Activated CD4-positive, alpha-beta T cell treated with anti-CD3 and anti-CD28 coated beads, Interleukin-2, amount 50 U/mL, for 48 hours (primary cell): ENCODE results near the gene DENND4B.
"Not testable (repeated sequence)": the region's sequence is repeated elsewhere in the genome, so short reads cannot be mapped to it uniquely, and the experiment has no call there.

Experiments
- DNase-seq, 2 experiments: peaks; one replicate each; pipeline ENCODE4 v3.0.0-alpha.2; 2020

Gene DENND4B

DNA sequence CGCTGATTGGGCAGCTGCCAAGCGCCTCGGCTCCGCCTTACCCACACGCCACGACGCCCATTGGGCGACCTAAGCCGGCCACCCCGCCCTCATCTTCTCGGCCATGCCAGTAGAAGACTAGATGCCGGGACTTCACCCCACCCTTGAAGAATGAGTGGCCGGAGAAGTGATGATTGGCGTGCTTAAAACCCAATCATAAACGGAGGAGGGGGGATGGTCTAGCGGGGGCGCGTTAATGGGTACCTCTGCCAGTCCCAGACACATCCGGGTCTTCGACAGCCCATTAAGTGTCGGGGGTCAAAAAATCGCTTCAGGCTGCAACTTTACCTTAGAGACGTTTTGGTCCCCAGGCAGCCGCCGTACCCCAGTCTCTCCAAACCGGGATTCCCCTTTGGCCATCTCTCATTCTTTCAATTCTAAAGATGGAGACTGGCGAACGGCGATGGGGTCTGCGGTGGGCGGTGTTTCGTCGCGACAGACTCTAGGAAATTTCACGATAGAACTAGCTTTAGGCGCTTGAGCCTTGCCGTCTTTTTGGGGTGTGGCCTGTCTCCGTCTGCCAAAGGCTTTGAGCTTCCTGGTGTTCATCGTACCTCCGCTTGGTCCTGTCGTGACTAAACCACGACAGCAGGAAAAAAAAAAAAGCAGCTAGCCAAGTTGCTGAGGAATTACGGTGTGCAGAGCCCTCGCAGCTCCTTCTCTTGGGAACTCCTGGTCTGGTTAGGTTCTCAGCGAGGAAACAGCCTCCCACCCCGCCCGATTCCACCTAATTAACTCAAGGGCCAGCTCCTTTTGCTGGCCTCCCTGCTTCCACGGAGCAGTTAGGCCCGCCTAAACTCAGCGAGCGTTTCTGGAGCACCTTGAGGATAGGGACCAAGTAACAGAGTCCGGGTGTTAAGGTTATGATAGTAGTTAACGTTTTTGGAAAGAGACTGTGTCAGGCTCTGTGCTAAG, 23.3 kb downstream of the DENND4B start, which contains the start of gene GATAD2B:
TSS of gene GATAD2B (minus strand) at position 1 of the 954 bp plus-strand sequence. CDS start 94,625 bp downstream, outside the sequence.
- DNase-seq, result peak; percentile 98 to 99

DNA sequence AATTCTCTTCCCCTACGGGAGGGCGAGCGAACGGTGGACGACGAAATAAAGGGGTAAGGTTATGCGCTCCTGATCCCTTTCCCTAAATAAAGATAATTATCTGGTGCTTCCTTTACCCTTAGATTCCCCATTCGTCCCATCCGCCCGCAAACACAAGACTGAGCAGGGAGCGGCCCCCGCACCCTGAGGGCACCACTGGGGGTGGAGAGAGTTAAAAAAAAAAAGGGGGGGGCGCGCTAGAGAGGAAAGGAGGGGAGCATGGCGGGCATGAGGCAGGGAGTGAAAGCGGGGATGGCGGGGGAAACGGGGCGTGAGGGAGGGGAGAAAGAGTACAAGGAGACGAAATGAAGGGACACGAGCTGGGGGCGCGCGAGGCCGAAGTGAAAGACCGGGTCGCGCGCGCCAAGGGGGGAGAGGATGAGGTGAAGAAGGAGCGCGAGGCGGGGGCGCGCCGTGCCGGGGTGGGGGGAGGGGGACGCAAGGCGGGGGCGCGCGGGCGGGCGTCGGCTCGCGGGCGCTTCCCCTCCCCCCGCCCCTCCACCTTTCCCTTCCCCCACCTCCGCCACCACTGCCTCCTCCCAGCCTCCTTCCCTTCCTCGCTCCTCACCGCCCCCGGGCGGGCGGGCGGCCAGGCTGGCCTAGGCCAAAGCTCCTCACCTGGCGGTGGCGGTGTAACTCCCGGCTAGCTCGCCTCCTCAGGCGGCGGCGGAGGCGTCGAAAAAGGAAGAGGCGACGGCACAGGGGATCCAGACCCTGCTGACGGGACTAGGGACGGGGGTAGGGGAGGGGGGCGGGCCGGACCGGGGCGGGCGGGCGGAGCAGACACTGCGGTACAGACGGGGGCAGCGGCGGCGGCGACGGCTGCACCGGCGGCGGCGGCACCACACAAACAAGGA, 24.2 kb downstream of the DENND4B start:
- peak; percentile 69 to 75 for DNase-seq

DNA sequence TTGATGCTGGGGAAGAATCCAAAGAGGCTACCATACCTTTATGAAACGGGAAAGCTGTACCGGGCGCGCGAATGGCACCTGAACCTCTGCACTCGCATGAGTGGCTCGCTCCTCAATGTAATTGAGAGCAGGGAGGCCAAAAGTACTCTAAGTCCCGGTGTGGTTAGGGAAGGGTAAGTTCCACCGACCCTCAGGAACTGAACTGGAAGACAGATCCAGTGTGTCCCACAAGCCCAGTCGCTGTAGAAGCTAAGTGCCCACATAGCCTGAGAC, 24.8 kb downstream of the DENND4B start:
- peak in 1 of 2 experiments; percentile 35 for DNase-seq

DNA sequence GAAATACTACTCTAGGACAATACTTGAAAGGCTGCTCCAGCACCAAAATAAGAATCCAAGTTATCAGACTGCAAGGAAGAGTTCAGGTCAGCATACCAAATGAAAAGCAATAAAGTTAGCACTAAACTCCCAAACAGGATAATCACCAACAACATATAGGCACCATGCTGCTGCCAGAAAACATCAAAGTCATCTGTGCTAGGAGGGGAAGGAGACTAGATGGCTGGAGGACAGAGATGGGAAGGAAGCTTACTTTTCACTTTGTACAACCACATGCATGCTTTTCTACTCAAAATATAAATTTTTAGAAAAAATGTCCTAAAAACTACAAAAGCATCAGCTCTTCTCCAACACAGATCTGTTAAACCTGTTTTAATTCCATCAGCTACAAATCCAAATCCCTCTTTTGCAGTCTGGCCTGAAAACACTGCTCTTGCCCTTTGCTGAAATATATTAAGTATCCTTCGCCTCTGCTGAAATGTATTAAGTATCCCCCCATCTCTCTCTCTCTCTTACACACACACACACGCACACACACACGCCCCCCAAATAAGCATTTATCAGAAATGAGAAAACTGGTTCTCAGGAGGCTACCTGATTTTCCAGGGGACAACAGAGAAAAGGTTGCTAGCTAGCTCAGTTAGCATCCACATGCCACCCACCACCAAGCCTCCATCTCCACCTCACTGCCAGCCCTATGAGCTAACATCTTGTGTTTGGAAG, 25.3 kb downstream of the DENND4B start:
- no peak for DNase-seq

DNA sequence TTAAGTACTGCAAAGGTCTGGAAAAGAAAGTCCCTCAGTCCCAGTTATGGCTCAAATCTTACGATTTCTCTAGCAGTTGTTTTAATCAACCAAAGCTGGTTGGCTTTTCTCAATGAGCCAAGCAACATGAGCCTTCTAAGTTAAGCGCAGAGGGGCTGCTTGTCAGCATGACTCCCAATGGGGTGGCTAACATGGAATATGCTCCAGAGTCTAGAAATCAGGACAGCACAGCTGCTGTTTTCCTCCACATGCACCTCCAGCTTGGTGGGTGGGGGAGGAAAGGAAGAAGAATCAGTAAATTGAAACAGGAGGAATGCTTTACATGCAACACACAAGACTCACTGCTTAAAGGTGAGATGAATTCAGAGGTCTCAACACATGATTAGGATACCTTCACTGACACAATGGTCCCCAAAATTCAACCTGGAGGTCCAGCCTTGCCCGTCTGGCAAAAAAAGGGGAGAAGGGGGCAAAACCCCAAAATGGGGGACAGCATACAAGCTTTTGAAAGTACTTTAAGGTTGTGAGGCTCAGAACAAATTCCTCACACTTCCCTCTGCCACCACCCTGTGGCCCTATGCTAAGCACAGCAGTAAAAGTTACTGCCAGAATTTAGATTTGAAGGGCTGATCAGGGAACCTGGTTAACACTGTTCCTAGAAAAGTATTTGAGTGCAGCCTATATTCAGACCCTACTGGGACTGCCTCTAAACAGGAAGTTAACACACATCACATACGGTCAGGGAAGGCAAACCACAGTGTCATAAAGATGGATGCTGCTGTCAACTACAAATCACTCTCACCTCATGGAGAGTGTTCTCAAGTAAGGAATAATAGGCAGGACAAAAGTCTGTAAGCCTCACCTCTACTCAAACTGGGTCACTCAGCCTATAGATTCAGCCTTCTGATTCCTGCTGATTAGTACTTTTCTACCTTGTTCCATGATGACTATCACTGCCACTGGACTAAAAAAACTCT, 26.4 kb downstream of the DENND4B start:
- DNase-seq, result no peak

DNA sequence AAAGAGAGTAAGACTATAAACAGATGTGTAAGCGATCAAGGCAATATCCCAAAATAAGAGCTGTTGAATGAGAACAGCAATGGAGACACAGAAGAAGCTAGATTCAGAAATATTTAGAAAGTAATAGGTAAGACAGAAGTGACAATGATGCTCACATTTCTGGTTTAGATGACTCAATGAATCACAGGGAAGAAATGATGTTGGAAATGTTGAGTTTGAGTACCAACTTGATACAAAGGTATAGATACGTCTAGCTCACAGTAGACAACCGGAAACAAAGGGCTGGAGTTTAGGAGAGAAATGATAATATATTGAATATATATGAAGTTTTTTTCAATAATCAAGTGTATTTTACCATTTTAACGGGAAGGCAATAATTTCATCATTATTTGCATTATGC, 30.2 kb downstream of the DENND4B start:
- no peak for DNase-seq

DNA sequence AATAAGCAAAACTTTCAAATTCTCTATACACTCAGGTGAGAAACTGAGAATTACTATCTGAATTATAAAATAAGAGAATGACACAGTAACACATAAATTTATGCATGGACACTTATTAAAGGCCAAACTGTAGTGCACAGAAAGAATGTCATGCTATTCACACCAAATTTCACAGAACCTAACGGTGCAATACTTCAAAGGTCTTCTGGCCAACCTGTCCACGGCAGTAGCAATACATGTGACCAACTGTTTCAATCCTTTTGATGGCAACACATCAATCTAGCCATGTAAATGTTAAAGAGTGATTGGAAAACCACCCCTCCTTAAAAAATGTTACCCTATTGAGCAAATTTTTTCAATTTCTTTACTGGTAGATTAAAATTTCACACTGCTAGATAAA, 34.2 kb downstream of the DENND4B start:
- no peak for DNase-seq

DNA sequence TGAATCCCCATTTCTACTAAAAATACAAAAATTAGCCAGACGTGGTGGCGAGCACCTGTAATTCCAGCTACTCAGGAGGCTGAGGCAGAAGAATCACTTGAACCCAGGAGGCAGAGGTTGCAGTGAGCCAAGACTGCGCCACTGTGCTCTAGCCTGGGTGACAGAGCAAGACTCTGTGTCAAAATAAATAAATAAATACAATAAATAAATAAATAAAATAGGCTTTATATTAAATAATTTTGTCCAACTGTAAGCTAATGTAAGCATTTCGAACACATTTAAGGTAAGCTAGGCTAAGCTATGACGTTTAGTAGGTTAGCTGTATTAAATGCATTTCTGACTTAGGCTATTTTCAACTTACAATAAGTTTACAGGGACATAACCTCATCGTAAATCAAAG, 36.0 kb downstream of the DENND4B start:
- DNase-seq, result not testable (repeated sequence)

DNA sequence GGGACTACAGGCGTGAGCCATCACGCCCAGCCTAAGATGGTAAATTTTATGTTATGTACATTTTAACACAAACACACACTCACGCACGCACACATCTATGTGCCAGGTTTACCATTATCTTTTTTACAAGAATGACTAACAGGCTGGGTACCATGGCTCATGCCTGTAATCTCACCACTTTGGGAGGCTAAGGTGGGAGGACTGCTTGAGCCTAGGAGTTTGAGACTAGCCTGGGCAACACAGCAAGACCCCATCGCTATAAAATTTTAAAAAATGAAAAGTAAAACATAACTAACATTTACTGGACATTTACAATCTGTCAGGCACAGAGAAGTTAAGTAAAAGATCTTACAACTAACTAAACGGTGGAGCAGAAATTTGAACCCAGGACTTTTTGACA, 38.4 kb downstream of the DENND4B start:
- DNase-seq, result no peak

DNA sequence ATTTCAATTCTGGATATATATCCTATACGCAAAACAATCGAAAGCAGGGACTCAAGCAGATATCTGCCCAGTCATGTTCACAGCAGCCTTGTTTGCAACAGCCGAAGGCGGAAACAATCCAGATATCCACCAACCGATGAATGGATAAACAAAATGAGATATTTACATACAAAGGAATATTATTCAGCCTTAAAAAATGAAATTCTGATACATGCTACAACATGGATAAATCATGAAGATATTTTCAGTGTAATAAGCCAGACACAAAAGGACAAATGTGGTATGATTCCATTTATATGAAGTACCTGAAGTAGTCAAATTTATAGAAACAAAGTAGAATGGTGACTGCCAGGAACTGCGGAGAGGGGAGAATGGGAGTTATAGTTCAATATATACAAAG, 39.4 kb downstream of the DENND4B start:
- DNase-seq, result no peak

DNA sequence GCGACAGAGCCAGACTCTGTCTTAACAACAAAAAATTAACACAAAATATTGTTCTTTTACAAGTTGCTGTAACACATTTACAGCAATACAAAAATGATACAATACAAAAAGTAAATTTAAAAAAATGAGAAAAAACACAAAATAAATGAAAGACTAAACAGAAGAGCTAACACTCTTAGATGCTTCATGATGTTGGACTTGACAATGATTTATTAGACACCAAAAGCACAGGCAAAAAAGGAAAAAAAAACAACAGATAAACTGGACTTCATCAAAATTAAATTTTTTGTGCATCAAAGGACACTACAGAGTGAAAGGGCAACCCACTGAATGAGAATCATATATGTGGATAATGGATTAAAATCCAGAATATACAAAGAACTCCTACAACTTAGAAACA, 40.1 kb downstream of the DENND4B start:
- DNase-seq, result no peak

DNA sequence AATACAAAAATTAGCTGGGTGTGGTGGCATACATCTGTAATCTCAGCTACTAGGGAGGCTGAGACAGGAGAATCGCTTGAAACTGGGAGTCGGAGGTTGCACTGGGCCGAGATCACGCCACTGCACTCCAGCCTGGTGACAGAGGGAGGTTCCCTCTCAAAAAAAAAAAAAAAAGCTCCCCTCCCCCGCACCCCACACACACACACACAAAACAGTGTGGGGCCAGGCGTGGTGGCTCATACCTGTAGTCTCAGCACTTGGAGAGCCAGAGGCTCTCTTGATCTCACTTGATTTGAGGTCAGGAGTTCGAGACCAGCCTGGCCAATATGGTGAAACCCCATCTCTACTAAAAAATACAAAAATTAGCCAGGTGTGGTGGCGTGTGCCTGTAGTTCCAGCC, 40.6 kb downstream of the DENND4B start:
- not testable (repeated sequence) for DNase-seq

DNA sequence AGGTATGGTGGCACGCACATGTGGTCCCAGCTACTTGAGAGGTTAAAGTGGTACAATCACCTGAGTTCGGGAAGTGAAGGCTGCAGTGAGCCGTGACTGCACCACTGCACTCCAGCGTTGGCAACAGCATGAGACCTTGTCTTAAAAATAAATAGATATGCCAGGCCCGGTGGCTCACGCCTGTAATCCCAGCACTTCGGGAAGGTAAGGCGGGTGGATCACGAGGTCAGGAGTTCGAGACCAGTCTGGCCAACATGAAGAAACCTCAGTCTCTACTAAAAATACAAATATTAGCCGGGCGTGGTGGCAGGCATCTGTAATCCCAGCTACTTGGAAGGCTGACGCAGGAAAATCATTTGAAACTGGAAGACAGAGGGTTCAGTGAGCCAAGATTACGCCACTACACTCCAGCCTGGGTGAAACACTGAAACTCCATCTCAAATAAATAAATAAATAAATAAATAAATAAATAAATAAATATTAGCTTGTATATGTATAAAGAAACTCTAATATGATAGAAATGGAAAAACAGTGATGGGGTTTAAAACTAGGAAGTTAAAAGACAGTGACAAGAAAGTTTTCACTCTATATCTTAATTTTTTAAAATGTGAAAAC, 42.6 kb downstream of the DENND4B start:
- DNase-seq, result no peak

DNA sequence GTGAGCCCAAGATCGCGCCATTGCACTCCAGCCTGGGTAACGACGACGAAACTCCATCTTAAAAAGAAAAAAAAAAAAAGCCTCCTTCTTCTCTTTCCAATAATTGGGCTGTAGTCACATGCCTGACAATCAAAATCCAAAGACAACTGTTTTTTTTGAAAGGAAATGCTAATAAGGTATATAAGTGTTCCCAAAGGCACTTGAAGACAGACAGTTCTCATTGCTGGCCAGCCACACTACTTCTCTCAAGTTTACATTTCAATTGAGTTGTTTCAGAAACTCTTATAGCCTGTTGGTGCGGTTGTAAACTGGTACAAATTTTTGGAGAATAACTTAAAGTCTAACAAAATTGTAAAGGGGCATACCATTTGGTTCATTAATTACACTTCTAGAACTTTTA, 47.0 kb downstream of the DENND4B start:
- no peak for DNase-seq

DNA sequence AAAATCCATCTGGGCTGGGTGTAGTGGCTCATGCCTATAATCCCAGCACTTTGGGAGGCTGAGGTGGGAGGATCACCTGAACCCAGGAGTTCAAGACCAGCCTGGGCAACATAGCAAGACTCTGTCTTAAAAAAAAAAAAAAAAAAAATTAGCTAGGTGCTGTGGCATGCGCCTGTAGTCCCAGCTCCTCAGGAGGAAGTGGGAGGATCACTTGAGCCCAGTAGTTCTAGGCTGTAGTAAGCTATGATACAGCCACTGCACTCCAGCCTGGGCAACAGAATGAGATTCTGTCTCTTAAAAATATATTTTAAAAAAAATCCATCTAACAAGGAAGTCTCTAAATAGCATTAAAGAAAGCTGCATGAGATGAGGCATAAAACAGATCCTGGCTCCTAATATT, 50.7 kb downstream of the DENND4B start:
- not testable (repeated sequence) for DNase-seq

DNA sequence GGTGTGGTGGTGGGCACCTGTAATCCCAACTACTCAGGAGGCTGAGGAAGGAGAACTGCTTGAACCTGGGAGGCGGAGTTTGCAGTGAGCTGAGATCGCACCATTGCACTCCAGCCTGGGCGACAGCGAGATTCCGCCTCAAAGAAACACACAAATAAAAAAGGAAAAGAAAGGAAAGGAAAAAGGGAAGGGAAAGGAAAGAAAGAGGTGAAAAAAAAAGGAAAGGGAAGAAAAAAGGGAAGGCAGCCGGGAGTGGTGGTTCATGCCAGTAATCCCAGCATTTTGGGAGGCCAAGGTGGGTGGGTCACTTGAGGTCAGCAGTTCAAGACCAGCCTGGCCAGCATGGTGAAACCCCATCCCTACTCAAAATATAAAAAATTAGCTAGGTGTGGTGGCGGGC, 55.5 kb downstream of the DENND4B start:
- DNase-seq, result not testable (repeated sequence)

DNA sequence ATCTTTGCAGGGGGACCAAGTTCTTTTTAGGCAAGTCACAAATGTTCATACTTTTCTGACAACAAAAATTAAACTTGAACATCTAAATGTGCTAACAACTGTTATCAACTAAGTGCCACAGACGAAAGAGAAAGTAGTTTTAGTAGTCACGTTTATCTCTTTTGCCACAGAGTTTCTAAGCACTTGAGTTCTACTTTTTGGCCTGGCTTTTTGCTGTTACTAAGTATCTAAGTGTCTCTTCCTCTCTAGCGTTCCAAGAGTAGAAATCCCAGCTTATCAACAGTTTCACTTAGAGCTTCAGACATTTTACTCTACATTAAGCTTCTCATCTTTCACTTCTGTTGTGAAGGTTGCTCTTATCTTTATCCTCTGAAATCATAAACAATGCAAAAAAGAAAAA, 58.0 kb downstream of the DENND4B start:
- DNase-seq, result no peak

DNA sequence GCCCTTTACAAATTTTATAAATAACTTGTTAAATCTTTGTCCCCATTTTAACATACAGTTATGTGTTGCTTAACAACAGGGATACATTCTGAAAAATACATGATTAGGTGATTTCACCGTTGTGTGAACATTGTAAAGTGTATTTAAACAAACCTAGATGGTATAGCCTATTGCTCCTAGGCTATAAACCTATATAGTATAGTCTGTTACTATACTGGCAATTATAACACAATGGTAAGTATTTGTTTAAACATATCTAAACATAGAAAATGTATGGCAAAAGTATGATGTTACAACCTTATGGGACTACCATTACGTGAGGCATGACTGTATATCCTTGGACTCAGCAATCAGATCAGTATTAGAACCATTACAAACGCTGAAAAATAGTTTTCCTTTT, 60.4 kb downstream of the DENND4B start:
- DNase-seq, result no peak

DNA sequence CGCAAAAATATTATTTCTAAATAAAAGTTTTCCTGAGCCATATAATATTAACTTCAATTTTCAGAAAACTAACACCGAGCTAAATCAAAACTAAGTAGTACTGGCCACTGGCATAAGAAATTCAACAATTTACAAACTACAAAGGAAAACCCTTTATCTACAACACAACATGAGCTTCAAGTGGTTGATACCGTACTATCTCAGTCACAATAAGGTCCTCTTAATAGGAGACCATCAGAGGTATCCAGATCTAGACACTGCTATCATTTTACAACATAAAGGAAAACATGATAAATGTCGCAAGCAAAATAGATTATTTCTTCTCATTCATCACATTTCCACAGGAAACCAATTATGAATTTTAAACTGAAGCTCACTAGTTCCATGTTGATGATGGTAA, 63.3 kb downstream of the DENND4B start:
- no peak for DNase-seq

DNA sequence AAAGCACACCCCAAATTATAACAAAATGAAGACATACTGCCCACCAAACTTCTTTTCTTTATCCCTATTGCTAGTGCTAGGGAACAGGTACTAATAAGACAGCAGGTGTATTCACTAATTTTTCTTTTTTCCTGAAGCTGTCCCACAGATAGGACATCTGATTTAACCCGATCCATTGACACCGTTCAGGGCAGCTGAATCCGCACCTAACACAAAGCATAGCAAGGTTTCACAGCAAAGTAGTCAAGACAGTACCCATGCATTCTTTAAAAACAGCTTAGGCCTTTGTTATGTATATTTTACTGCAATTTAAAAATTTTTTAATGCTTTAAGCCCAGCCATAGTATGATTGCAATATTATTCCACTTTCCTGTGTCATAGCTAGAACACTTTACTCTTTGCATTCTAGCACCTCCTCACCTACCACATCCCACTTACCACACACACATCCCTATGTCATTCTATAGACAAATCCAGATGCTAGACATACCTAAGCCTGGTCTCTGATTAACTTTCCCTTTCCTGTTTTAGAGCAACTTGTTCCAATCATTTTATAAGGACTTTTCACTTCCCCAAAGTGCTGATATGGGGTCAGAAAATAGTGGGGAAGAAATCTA, 64.1 kb downstream of the DENND4B start:
- no peak for DNase-seq

DNA sequence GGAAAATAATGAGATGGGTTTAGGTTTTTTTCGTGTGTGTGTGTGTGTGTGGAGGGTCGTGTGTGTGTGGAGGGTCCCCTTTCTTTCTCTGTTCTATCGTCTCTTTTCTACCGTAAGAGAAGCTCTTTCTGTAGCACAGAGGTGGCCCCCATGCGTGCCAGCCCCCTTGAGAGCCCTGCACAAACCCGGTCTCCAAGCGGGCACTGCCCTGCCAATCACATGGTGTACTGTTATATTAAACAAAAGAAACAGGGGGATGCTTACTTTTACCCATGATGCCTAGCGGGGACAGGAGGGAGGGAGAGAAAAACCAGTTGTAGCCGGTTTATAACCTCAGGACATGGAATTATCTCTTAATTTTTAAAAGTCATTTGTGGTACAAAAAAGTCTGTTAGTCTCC, 64.8 kb downstream of the DENND4B start:
- no peak for DNase-seq
